Measurements from ENCODE around the gene USP10.

Gene USP10

GRCh38 chr16:84749072-84749471 is 49.3 kb downstream of the USP10 start:
- no peak for TF ChIP-seq ISL1 (CRISPR knock-in tag; IDR thresholded peaks at IDR 0.05)
- ATAC-seq = no peak; the same call in 2 of the 3 replicates

- no peak for ATAC-seq
- TF ChIP-seq ZC3H10 (CRISPR knock-in tag; IDR thresholded peaks at IDR 0.05) (no peak), ZFP3 (CRISPR knock-in tag; IDR thresholded peaks at IDR 0.05) (no peak), ARNTL (CRISPR knock-in tag; IDR thresholded peaks at IDR 0.05; ENCODE audit: borderline replicate concordance, low read depth) (no peak), TCF4 (CRISPR knock-in tag; IDR thresholded peaks at IDR 0.05; ENCODE audit: borderline replicate concordance) (no peak), RARB (CRISPR knock-in tag; IDR thresholded peaks at IDR 0.05) (no peak), OSR1 (CRISPR knock-in tag; IDR thresholded peaks at IDR 0.05) (no peak), BACH2 (CRISPR knock-in tag; IDR thresholded peaks at IDR 0.05; ENCODE audit: borderline replicate concordance) (no peak)
Observed at GRCh38 chr16:84749815-84750214, 50.0 kb downstream of the USP10 start.

GRCh38 chr16:84750575-84750974 is 50.8 kb downstream of the USP10 start:
- no peak for ATAC-seq
- TF ChIP-seq ZNF70 (CRISPR knock-in tag; IDR thresholded peaks at IDR 0.05) (no peak), POU6F1 (CRISPR knock-in tag; IDR thresholded peaks at IDR 0.05; ENCODE audit: borderline replicate concordance, low read depth) (no peak), PATZ1 (CRISPR knock-in tag; IDR thresholded peaks at IDR 0.05; ENCODE audit: borderline replicate concordance) (no peak), RARB (CRISPR knock-in tag; IDR thresholded peaks at IDR 0.05) (no peak), ARNTL (CRISPR knock-in tag; IDR thresholded peaks at IDR 0.05; ENCODE audit: borderline replicate concordance, low read depth) (no peak), CSDC2 (CRISPR knock-in tag; IDR thresholded peaks at IDR 0.05) (no peak), SNAI2 (CRISPR knock-in tag; IDR thresholded peaks at IDR 0.05) (no peak), BACH2 (CRISPR knock-in tag; IDR thresholded peaks at IDR 0.05; ENCODE audit: borderline replicate concordance) (no peak), GLIS3 (CRISPR knock-in tag; IDR thresholded peaks at IDR 0.05) (no peak), TSHZ2 (CRISPR knock-in tag; IDR thresholded peaks at IDR 0.05) (no peak), ZFP30 (CRISPR knock-in tag; IDR thresholded peaks at IDR 0.05) (no peak), CSRNP3 (CRISPR knock-in tag; IDR thresholded peaks at IDR 0.05) (no peak)

- ATAC-seq = no peak
Observed at GRCh38 chr16:84751241-84751640, 51.4 kb downstream of the USP10 start.

More at GRCh38 chr16:84751241-84751640, 51.4 kb downstream of the USP10 start:
- TF ChIP-seq BACH2 (CRISPR knock-in tag; IDR thresholded peaks at IDR 0.05; ENCODE audit: borderline replicate concordance) (no peak), CSDC2 (CRISPR knock-in tag; IDR thresholded peaks at IDR 0.05) (no peak), ZNF70 (CRISPR knock-in tag; IDR thresholded peaks at IDR 0.05) (no peak), CSRNP3 (CRISPR knock-in tag; IDR thresholded peaks at IDR 0.05) (no peak), ZFP30 (CRISPR knock-in tag; IDR thresholded peaks at IDR 0.05) (no peak), ZC3H10 (CRISPR knock-in tag; IDR thresholded peaks at IDR 0.05) (no peak), ESRRG (CRISPR knock-in tag; IDR thresholded peaks at IDR 0.05) (no peak), GLIS3 (CRISPR knock-in tag; IDR thresholded peaks at IDR 0.05) (no peak), RARB (CRISPR knock-in tag; IDR thresholded peaks at IDR 0.05) (no peak), ZNF8 (CRISPR knock-in tag; IDR thresholded peaks at IDR 0.05) (no peak), ZFP3 (CRISPR knock-in tag; IDR thresholded peaks at IDR 0.05) (no peak)

Measured in SK-N-SH treated with all-trans-retinoic acid at 6 μM for 48 hours (cell line).